H1 (cell line): ENCODE results near the gene DAND5. TPM values are rescaled to one million over a fixed set of nuclear protein-coding genes. Genes with fewer than 3 reads are reported as not detected.

Source experiments
- CTCF ChIA-PET: fragments of 300-600 bp; sonication (Branson Sonifier 250); formaldehyde crosslinking; loops from one replicate; lab custom pipeline; 2021; ENCODE audit not compliant: partially characterized antibody; lab: Charles Lee
- POLR2A ChIA-PET: fragments of 300-600 bp; sonication (Branson Sonifier 250); formaldehyde crosslinking; loops from one replicate; lab custom pipeline; 2021; ENCODE audit warnings: inconsistent platforms; ENCODE audit not compliant: partially characterized antibody; lab: Charles Lee
- DNase-seq, 2 experiments: peaks; one replicate each; pipeline versions ENCODE4 v3.0.0 to v3.0.0-alpha.2; 2010 to 2022; ENCODE audit warnings: low spot score in 2 of 2, low read depth in 1 of 2, mixed read lengths in 1 of 2
- FAIRE-seq: peaks from 2 replicates; lab custom pipeline; 2011; peaks lifted over from hg19 to GRCh38; lab: Jason Lieb, UNC
- H2AFZ ChIP-seq: 2 replicates; pipeline ENCODE4 v1.8.1; 2012; ENCODE audit warnings: low read length, inconsistent platforms
- H2AK5ac ChIP-seq: 2 replicates; pipeline ENCODE4 v1.6.1; 2013; ENCODE audit warnings: low read depth, low read length
- H2BK120ac ChIP-seq: replicated peaks from 2 replicates; pipeline ENCODE3; 2013; ENCODE audit warnings: low read depth, low read length, inconsistent platforms
- H2BK12ac ChIP-seq: 2 replicates; pipeline ENCODE4 v1.6.1; 2013; ENCODE audit warnings: low read depth, low read length
- H2BK15ac ChIP-seq: 2 replicates; pipeline ENCODE4 v1.6.1; 2013; ENCODE audit warnings: low read length
- H2BK20ac ChIP-seq: 2 replicates; pipeline ENCODE4 v1.6.1; 2013; ENCODE audit warnings: low read length
- H2BK5ac ChIP-seq: 2 replicates; pipeline ENCODE4 v1.6.1; 2013; ENCODE audit warnings: low read depth, low read length
- H3K14ac ChIP-seq: 2 replicates; pipeline ENCODE4 v1.6.1; 2013; ENCODE audit warnings: inconsistent platforms; ENCODE audit not compliant: insufficient read length
- H3K18ac ChIP-seq: 2 replicates; pipeline ENCODE4 v1.6.1; 2013; ENCODE audit warnings: low read length; ENCODE audit errors: extremely low read depth
- H3K23ac ChIP-seq: 2 replicates; pipeline ENCODE4 v1.6.1; 2013; ENCODE audit warnings: inconsistent platforms; ENCODE audit not compliant: insufficient read length
- H3K23me2 ChIP-seq: 2 replicates; pipeline ENCODE4 v1.6.1; 2013; ENCODE audit warnings: low read depth, low read length
- H3K27ac ChIP-seq: 2 replicates; pipeline ENCODE4 v1.6.1; 2011; ENCODE audit warnings: low read depth, low read length, inconsistent platforms
- H3K27me3 ChIP-seq, 4 experiments: replicated peaks in 1 of 4; 1 replicate in 1 of 4; 2 replicates in 3 of 4; pipeline versions ENCODE4 v1.6.1 to v1.8.1; 2011 to 2013; ENCODE audit warnings: low read length in 3 of 4, mild to moderate bottlenecking in 3 of 4, inconsistent platforms in 2 of 4, mixed read lengths in 2 of 4, moderate library complexity in 1 of 4; ENCODE audit not compliant: control insufficient read depth in 3 of 4, insufficient read depth in 3 of 4; ENCODE audit errors: extremely low read depth in 1 of 4
- H3K36me3 ChIP-seq, 4 experiments: 2 replicates each; pipeline versions ENCODE4 v1.6.1 to v1.8.1; 2011 to 2013; ENCODE audit warnings: mild to moderate bottlenecking in 4 of 4, low read length in 3 of 4, moderate library complexity in 2 of 4, control low read depth in 1 of 4, inconsistent platforms in 1 of 4; ENCODE audit not compliant: insufficient read depth in 4 of 4, control insufficient read depth in 2 of 4
- H3K4ac ChIP-seq: replicated peaks from 2 replicates; pipeline ENCODE3; 2013; ENCODE audit warnings: low read length, low read depth, mixed read lengths, inconsistent platforms; ENCODE audit not compliant: insufficient read length
- H3K4me1 ChIP-seq, 4 experiments: replicated peaks in 1 of 4; 1 replicate in 1 of 4; 2 replicates in 3 of 4; pipeline versions ENCODE4 v1.6.1 to v1.8.1; 2011 to 2013; ENCODE audit warnings: low read length in 3 of 4, inconsistent platforms in 2 of 4, mixed read lengths in 1 of 4; ENCODE audit not compliant: insufficient read depth in 4 of 4, control insufficient read depth in 3 of 4
- H3K4me2 ChIP-seq, 2 experiments: 2 replicates each; pipeline versions ENCODE4 v1.6.1 to v1.8.1; 2011 to 2013; ENCODE audit warnings: low read depth in 2 of 2, low read length in 2 of 2, control low read depth in 1 of 2, inconsistent platforms in 1 of 2, mild to moderate bottlenecking in 1 of 2; ENCODE audit not compliant: insufficient read depth in 1 of 2
- H3K4me3 ChIP-seq, 4 experiments: fragments of 200-600, 300-600 bp in 1 of 4; sonication (generic), shearing (Covaris generic), sonication (Bioruptor Twin) in 1 of 4; 2 replicates each; pipeline versions ENCODE4 v1.5.1 to v1.8.1; 2011 to 2016; ENCODE audit warnings: low read length in 4 of 4, low read depth in 3 of 4, control low read depth in 2 of 4, inconsistent platforms in 2 of 4, mild to moderate bottlenecking in 2 of 4, mixed read lengths in 1 of 4, moderate library complexity in 1 of 4; ENCODE audit not compliant: insufficient read depth in 2 of 4; ENCODE audit errors: extremely low read depth in 1 of 4
- H3K56ac ChIP-seq: replicated peaks from 2 replicates; pipeline ENCODE3; 2013; ENCODE audit warnings: low read depth, mild to moderate bottlenecking, mixed read lengths, low read length, inconsistent platforms; ENCODE audit not compliant: insufficient read length
- H3K79me1 ChIP-seq: 2 replicates; pipeline ENCODE4 v1.6.1; 2013; ENCODE audit warnings: low read depth, low read length, control low read depth
- H3K79me2 ChIP-seq, 2 experiments: 2 replicates each; pipeline versions ENCODE4 v1.6.1 to v1.8.1; 2012 to 2013; ENCODE audit warnings: low read length in 2 of 2, mild to moderate bottlenecking in 2 of 2, inconsistent platforms in 1 of 2; ENCODE audit not compliant: insufficient read depth in 2 of 2, control insufficient read depth in 1 of 2
- H3K9ac ChIP-seq, 4 experiments: replicated peaks in 1 of 4; 1 replicate in 1 of 4; 2 replicates in 3 of 4; pipeline versions ENCODE4 v1.6.1 to v1.8.1; 2011 to 2013; ENCODE audit warnings: low read depth in 3 of 4, low read length in 3 of 4, control low read depth in 2 of 4, mild to moderate bottlenecking in 2 of 4, moderate library complexity in 2 of 4, inconsistent platforms in 1 of 4; ENCODE audit errors: extremely low read depth in 1 of 4
- H3K9me3 ChIP-seq, 2 experiments: 2 replicates each; pipeline versions ENCODE4 v1.6.1 to v1.8.1; 2012 to 2013; ENCODE audit warnings: mild to moderate bottlenecking in 2 of 2, moderate library complexity in 2 of 2, control low read depth in 1 of 2, inconsistent platforms in 1 of 2, low read depth in 1 of 2, low read length in 1 of 2, mixed read lengths in 1 of 2; ENCODE audit not compliant: insufficient read depth in 2 of 2
- H4K20me1 ChIP-seq, 2 experiments: replicated peaks in 1 of 2; 2 replicates each; pipeline versions ENCODE3 to v1.8.1; 2011 to 2013; ENCODE audit warnings: inconsistent platforms in 2 of 2, low read length in 2 of 2, mild to moderate bottlenecking in 1 of 2; ENCODE audit not compliant: insufficient read depth in 2 of 2, control insufficient read depth in 1 of 2
- H4K5ac ChIP-seq: 2 replicates; pipeline ENCODE4 v1.6.1; 2013; ENCODE audit warnings: low read length, low read depth, mixed read lengths, inconsistent platforms; ENCODE audit not compliant: insufficient read length
- H4K8ac ChIP-seq: 2 replicates; pipeline ENCODE4 v1.8.0; 2013; ENCODE audit warnings: mild to moderate bottlenecking, moderate library complexity, low read length, inconsistent platforms; ENCODE audit not compliant: insufficient read depth; ENCODE audit errors: extremely low read depth
- H4K91ac ChIP-seq: replicated peaks from 2 replicates; pipeline ENCODE3; 2013; ENCODE audit warnings: low read length, mixed read lengths, inconsistent platforms; ENCODE audit not compliant: insufficient read length
- HDAC2 ChIP-seq, 2 experiments: fragments of 300-600 bp in 1 of 2; sonication (generic) in 1 of 2; IDR thresholded peaks; 2 replicates each; pipeline ENCODE4 v1.6.1; 2011 to 2012; ENCODE audit warnings: low read depth in 2 of 2, low read length in 2 of 2, mild to moderate bottlenecking in 2 of 2, moderate library complexity in 2 of 2, borderline replicate concordance in 1 of 2, inconsistent platforms in 1 of 2
- POLR2AphosphoS5 ChIP-seq: IDR thresholded peaks from 2 replicates; pipeline ENCODE4 v1.6.1; 2011; ENCODE audit warnings: low read depth, low read length
- WGBS, 2 experiments: shearing (Covaris generic) in 1 of 2; methylation state at CpG; one replicate each; pipeline versions ENCODE4 v1.1.6 to v1.1.7; 2013 to 2015; ENCODE audit warnings: low lambda C conversion rate in 2 of 2, mixed read lengths in 2 of 2, inconsistent platforms in 1 of 2, low coverage in 1 of 2, missing lambda C conversion rate in 1 of 2; ENCODE audit not compliant: insufficient replicate concordance in 2 of 2, insufficient coverage in 1 of 2, insufficient read length in 1 of 2; ENCODE audit errors: extremely low coverage in 1 of 2, missing lambda C conversion rate in 1 of 2; 5-methylcytosine and 5-hydroxymethylcytosine counted together
- polyA plus RNA-seq, 7 experiments: library from polyadenylated mRNA; depleted of rRNA in 3 of 7; stranded (reverse) in 5 of 7; unstranded in 2 of 7; fragments of >200 nt in 5 of 7; fragments of 200-250 nt in 2 of 7; gene quantifications; 1 replicate in 5 of 7; 2 replicates in 1 of 7; 4 replicates in 1 of 7; pipeline versions ENCODE4 v1.2.1 to v1.2.3, GENCODE V29; 2011 to 2013; ENCODE audit warnings: missing spikeins in 2 of 7, mixed read lengths in 2 of 7
- total RNA-seq: library from RNA; stranded (reverse); fragmentation: NEBNext Ultra II Directional; extraction: Animal tissue kit (Norgen Biotek cat#: 25700); gene quantifications from 2 replicates; pipeline ENCODE4 v1.2.1, GENCODE V29; 2021

Gene DAND5
- total and polyA plus RNA-seq, 2 of the 8 experiments (the other 6 are each of a cell fraction or from before 2014, with no cell fraction given) = 0.14 to 0.17 TPM

GRCh38 chr19:12946731-12947496 lies 22.5 kb upstream of the DAND5 start:
- H2BK12ac ChIP-seq = no peak overlapping the region
- H3K9ac ChIP-seq = peak overlapping the region; percentile 62 to 94 (median 86)
- H2BK20ac ChIP-seq = no peak overlapping the region
- no peak for FAIRE-seq
- peaks cover 2% of the 10 kb centered on the region; the same call in 1 of the 2 replicates for H3K79me1 ChIP-seq
- peak overlapping the region; percentile 96; the same call in 1 of the 2 replicates for H3K27ac ChIP-seq
- H3K4me2 ChIP-seq = peak overlapping the region; percentile 79 to 80
- no peak overlapping the region for H3K14ac ChIP-seq
- peaks cover 27 to 66% (median 45%) of the 10 kb centered on the region in 4 experiments for H3K36me3 ChIP-seq
- POLR2A ChIA-PET = interaction anchor here (0.6 to 4.0 kb wide), 25 partner anchors 8 to 210 kb away, joined by 3 to 43 read pairs (median 6); partner anchors contain the start of genes CALR, DNASE2, FARSA and GADD45GIP1
- H3K4ac ChIP-seq = no peak overlapping the region
- H3K23ac ChIP-seq = no peak overlapping the region
- H2BK5ac ChIP-seq = peak overlapping the region; percentile 58; the same call in 1 of the 2 replicates
- TF ChIP-seq POLR2AphosphoS5 = peak; percentile 43; the same call in 1 of the 2 replicates
- TF ChIP-seq HDAC2 (IDR thresholded peaks at IDR 0.05; ENCODE audit: borderline replicate concordance in 1 of 2, low read depth in 2 of 2, low read length in 2 of 2) = no peak
- TF ChIP-seq, all 59 proteins: peak for 1
- Histone ChIP-seq H3K4me3 (peak overlapping the region; percentile 77 to 93 (median 90)), H2AFZ (no peak overlapping the region), H3K9me3 (no peaks in the 10 kb centered on the region), H3K79me2 (peaks cover 0 to 19% of the 10 kb centered on the region in 2 experiments; a peak in 2 of 4 replicates), H3K23me2 (no peaks in the 10 kb centered on the region), H3K4me1 (peaks cover 0 to 3% (median under 1%) of the 10 kb centered on the region in 4 experiments; a peak in 1 of 7 replicates), H2AK5ac (no peak overlapping the region), H4K8ac (no peak overlapping the region), H2BK15ac (no peak overlapping the region), H3K56ac (no peak overlapping the region), H2BK120ac (no peak overlapping the region), H3K18ac (no peak overlapping the region), H4K91ac (no peak overlapping the region), H3K27me3 (no peaks in the 10 kb centered on the region), H4K5ac (no peak overlapping the region), H4K20me1 (peaks cover 5% of the 10 kb centered on the region in 2 experiments)
- no peak for DNase-seq
- 61% methylated on average over 14 of the region's 14 CpGs; no CpG with 5 or more reads in 1 of the 2 experiments for WGBS, 2 experiments
- CTCF ChIA-PET = interaction anchor here (0.9 to 2.2 kb wide), 3 partner anchors 18 to 147 kb away, joined by 3 to 5 read pairs (median 4); no protein-coding TSS in a partner anchor
